Glomerular endothelial cell (primary cell): Measurements from ENCODE around the gene IMP4. TPM values are rescaled to one million over a fixed set of nuclear protein-coding genes. Genes with fewer than 3 reads are reported as not detected.

Experiments
- DNase-seq: peaks from one replicate; pipeline ENCODE4 v3.0.0-alpha.2; 2011; ENCODE audit warnings: low read depth, low spot score; ENCODE audit errors: extremely low read depth
- total RNA-seq: library from RNA; depleted of rRNA; stranded (reverse); fragments of >200 nt; gene quantifications from 2 replicates; pipeline ENCODE4 v1.2.3, GENCODE V29; 2015

Gene IMP4
- total RNA-seq, 1 donor from 2014 or later = 80.6 TPM

DNA sequence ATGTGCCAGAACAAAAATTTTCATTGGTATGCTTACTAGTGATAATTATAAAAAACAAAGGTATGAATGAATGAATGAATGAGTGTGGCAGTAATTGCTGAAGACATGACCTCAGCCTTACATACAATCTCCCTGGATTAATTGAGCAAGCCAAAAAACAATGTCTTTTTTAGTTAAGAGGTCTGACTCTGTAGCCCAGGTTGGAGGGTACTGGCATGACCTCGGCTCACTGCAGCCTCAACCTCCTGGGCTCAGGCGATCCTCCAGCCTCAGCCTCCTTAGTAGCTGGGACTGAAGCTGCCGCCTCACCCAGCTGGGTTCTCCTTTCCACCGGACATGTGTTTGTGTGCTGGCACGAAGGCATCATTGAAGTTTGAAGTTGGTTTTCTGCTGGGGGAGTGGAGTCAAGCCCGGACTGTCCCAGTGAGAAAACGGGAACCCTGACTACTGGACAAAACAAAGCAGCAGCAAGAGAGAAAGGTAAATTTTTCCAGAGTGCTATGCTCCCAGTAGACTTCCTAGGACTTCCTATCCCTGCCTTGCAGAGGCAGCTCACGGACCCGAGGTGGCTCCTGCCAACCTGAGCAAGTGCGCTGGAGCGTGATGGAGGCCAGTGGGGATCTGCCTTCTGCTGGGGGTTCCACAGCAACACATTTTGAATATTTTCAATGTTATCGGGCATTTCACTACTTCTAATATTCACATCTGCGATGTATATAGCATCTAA lies 6.4 kb upstream of the IMP4 start:
- DNase-seq = no peak

DNA sequence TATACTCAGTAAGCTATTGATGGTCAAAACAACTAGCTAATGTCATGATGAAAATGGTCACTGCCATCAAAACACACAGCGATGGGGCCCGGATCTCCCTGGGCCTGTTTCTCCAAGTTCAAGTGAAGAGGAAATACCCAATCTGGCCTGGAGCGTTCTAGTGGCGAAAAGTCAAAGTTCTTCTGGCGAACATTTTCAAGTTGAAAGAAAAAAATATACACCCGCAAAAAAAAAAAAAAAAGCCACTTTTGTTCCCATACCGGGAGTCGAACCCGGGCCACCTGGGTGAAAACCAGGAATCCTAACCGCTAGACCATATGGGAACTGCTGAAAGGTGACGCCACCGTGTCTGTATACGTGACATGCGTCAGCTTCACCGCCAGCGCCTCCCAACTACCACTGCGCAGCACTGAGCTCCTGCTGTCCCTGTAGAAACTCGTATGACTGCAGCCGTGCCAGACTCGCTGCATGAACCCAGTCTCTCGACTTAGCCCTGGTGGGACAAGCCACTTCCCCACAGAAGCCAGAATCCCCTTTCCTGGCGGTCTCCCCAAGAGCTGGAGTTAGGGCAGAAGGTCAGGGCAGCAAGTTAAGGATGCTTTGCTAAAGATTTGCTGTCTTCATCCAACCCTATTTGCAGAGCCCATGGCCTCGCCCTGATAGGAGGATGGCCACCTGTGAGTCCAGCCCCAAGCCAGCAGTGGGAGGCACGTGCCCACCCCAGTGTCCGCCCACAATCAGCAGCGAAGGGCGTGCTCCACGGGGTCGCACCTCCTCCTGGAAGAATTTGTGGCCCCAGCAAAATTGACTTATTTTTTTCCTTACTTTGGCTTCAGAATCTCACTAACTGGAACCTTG lies 5.6 kb upstream of the IMP4 start:
- no peak for DNase-seq

DNA sequence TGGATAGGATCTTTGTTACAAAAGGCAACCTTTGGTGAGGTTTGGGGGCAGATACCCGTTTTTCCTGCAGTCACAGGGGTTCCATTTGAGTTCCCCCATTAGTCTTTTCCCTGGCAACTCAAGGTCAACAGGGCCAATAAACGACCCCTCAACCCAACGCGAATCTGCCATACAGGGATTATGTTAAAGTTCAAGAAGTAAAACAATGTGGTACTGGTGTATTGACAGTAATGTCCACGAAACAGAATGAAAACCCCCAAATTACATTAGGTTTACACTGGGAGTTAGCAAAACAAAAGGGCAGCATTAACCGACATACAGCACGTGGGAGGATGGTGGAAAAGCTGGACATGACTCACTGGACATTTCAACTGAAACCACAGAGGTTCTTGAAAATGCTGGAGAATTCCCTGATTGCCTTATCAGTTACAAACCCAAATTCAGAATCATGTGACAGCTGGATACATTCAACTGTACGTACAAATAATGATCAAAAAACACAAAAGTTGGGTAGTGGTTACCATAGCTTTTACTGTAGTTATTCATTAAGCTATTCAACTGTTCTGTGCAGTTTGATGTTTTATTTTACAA lies 4.9 kb upstream of the IMP4 start:
- no peak for DNase-seq

DNA sequence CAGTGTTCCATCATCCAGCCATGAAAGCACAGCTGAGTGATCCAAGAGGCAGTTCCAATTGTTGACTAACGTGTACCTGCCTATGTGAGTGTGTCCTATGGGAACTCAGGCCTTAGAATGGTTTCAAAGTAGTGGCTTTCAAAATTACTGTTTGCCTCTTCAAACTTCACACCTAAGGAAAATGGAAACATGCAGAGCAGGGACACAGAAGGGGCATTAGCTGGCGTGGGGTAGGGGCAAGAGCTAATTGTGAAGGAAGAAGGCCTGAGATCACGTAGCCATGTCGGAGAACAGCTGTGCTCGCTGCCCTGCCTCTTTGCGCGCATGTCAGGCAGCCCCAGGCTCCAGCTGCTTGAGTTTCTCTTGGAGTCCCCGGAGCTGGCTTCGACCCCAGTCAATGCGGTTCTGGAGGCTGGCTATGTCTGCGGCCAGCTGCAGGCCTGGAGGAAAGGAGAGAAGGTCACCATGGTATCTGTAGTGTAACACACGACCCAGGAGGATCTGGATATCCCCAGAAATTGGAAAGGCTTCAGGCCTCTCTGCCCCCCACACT lies 3.8 kb upstream of the IMP4 start:
- no peak for DNase-seq

DNA sequence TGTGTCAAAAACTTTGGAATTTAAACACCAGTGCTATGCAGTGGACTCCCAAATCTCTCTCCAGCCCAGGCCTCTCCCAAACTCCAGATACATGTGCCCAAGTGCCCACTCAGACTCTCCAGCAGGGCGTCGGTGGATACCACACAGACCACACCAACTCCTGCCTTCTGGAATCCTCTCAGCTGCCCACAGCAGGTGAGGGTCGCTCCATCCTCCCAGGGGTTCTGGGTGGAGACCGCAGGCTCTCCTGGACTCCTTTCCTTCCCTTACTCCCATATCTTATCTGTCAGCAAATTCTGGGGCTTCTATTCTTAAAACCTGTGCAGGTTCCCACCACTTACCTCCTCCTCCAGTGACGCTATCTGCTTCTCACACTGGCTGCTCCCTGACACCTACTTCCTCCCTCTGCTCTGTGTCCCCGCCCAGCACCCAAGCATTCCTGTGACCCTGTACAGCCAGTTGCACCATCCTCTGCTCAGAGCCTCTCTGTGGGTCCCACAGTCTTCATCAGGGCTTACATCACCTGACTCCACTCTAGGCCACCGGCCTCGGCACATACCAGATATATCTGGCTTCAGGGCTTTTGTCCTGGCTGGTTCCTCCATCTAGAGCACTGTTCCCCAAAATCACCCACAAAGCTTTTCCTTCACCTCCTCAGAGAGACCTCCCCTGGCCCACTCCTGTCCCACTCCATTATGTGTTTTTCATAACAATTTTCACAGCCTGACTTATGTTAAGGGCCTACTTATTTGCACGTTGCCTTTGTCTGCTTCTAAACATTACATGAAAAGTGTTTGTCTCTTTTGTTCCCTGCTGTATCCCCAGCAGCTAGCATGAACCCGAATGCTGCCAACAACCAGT lies 2.6 kb upstream of the IMP4 start:
- no peak for DNase-seq

DNA sequence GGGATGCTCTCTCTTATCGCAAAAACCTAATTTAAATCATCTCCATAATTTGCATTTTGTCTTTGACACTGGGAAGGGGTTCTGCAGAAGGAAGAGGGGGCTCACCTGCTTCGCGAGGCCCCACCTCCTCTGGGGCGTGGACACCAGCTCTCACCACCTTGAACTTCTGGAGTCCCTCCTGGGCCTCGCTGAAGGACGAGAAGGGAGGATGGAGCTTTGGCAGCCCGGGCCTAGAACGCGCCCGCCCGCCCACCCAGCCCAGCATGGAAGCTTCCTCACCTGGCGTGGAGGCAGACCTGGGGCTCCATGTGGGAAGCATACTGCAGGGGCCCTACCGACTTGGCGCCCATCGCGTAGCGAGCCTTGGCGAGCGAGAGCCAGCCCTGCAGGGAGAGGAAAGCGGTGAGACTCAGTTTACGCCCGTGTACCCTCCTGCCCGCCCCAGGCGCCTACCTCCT lies 1.1 kb upstream of the IMP4 start:
- DNase-seq = no peak

DNA sequence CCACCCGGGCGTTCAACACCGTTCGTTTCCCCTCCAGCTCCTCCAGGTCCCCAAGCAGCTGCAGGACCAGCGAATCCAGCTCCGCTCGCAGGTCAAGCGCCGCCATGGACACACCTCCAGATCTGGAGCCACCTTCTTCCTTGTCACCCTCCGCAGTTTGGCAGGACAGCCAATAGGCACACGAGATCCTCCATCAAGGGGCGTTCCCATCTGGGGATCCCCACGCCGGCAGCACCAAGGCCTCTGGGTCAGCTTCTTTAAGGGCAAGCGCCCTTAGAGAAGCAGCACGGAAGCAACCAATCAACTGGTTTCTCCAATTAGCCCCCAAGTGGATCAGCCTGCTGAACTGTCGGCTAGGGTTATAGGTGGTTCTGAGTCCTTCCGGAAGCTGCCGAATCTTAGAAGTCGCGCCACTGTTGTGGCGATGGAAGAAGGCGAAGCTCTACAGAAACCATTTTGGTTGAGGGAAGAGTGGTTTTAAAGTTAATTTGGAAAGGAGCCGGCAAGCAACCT lies 621 bp upstream of the IMP4 start:
- peak; percentile 80 for DNase-seq

DNA sequence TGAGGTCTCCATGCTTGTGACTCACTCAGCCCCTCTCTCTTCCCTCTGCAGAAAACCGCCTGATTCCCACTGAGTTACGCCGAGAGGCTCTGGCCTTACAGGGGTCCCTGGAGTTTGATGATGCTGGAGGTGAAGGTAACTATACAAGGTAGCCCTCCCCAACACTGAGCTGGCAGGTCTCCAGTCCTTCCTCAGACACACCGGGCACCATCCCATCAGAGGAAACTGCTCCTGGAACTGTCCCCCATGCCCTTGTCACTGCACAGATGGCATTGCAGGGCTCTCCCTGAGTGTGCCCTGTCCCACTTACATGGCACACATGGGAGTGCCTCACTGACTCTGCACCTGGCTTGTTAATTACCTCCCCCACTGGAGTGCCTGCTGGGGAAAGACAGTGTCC lies 1.9 kb downstream of the IMP4 start:
- DNase-seq = no peak

DNA sequence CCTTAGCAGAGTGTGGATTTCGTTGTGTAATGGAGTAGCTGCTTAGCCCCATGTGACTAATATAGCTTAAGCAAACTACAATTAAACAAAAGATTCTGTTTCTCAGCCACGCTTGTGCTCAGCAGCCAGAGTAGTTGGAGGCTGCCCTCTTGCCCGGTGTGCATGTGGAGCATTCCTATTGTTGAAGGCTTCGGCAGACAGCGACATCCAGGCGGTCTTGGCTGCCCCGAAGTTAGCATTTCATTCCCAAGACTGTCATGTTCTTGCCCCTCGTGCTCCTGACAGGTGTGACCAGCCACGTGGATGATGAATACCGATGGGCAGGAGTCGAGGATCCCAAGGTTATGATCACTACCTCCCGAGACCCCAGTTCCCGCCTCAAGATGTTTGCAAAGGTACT lies 2.4 kb downstream of the IMP4 start:
- DNase-seq = no peak

DNA sequence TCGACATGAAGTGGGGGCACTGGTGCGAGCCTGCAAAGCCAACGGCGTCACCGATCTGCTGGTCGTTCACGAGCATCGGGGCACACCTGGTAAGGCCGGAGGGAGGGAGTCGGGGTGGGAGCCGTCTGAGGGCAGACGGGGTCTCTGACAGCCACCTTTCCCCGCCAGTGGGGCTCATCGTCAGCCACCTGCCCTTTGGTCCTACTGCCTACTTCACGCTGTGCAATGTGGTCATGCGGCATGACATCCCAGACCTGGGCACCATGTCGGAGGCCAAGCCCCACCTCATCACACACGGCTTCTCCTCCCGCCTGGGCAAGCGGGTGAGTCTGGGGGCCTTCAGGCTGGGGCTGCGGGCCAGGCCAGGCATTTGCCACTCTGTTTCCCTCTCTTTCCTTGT lies 2.9 kb downstream of the IMP4 start:
- DNase-seq = no peak

DNA sequence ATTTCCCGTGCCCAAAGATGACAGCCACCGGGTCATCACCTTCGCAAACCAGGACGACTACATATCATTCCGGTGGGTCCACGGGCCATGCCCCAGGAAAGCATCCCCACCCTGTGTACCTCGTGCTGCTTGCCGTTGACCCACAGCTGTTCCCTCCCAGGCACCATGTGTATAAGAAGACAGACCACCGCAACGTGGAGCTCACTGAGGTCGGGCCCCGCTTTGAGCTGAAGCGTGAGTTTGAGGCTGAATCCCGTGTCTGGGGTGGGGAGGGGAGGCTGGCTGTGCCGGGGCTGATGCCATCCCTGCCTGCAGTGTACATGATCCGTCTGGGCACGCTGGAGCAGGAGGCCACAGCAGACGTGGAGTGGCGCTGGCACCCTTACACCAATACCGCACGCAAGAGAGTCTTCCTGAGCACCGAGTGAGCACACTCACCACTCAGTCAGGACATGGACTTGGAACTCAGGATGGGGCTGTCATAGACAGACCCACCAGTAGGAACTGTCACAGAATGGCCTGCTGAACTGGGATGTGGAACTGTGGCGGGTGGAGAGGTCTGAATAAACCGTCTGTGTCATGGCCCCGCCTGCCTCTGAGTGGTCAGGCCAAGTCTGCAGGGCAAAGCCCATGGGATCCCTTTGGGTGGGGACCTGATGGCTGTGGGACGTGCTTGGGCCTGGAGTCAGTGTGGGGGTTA lies 3.5 kb downstream of the IMP4 start:
- no peak for DNase-seq

DNA sequence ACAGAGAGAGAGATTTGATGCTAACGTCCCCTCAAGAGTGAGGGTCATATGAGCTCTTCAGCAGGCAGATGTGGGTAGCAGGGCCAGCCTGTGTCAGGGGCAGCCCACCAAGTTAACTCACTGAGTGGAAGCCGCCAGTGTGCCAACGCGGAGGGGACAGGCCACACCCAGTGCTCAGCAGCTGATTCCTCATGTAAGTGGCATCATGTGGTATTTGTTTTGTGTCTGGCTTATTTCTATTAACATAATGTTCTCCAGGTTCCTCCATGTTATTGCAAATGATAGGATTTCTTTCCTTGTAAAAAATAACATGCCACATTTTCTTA lies 4.0 kb downstream of the IMP4 start:
- no peak for DNase-seq

DNA sequence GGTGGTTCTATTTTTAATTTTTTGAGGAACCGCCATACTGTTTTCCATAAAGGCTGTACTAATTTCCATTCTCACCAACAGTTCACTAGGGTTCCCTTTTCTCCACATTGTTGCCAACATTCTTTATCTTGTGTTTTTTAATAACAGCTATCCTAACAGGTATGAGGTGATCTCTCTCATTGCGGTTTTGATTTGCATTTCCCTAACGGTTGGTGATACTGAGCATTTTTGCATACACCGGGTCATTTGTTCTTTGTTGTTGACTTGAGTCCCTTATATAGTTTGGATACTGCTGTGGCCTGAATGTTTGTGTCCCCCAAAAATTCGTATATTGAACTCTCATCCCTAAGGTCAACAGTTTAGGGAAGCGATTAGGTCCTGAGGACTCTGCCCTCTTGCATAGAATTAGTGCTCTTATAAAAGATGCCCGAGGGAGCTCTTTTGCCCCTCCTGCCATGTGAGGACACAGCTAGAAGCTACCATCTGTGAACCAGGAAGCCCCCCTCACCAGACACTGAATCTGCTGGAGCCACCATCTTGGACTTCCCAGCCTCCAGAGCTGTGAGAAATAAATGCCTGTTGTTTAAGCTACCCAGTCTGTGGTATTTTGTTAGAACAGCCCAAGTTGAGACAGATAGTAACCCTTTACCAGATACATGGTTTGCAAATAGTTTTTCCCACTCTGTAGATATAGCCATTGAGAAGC lies 4.7 kb downstream of the IMP4 start:
- no peak for DNase-seq

DNA sequence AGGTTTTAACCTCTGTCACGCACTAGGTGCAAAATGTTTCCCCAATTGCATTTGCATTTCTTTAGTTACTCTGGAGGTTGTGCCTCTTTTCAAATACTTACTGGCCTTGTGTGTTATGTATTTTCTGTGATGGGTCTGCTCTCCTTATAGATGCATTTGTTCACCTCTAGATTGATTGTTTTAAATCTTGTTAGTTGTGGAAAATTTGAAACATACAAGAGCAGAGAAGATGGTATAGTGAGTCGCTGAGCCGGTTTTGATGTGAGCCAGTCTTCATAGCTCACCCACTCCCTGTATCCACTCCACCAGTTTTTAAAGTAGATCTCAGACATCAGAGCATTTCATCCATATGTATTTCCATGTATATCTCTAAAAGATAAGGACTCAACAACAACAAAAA lies 6.5 kb downstream of the IMP4 start:
- DNase-seq = no peak

DNA sequence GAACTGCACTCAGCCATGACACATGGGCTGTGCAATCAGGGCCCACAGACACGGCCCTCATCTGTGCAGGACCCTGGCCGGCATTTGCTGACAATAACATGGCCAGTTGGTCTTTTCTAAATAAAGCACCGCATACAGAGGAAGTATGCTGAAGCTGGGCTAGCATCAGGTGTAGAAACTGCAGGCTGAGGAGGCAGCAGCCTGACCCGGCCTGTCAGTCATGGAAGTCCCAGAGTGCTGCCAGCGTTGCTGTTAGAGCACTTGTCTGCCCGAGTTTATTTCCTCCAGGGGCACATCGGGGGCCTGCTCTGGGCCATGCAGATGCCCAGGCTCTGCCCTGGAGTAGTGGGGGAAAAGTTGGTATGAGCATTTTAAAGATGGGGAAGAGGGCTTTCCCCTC lies 9.0 kb downstream of the IMP4 start:
- DNase-seq = no peak

DNA sequence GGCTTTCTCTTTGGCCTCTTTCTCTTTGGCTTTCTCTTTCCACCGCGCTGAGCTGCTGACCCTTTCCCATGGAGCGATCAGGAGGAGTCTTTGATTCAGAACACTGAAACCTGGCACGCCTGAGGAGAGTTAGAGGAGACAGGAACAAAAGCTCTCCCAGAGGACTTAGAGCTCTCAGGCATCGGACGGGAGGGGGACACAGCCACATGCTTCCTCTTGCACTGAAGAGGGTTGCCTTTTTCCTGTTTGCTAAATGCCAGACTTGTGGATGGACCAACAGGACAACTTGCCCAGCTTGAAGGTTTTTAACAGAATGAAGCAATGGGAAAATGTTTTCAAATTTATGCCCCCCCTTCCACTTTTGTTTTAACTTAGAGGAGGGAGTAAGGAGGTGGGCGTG lies 9.5 kb downstream of the IMP4 start:
- DNase-seq = no peak

DNA sequence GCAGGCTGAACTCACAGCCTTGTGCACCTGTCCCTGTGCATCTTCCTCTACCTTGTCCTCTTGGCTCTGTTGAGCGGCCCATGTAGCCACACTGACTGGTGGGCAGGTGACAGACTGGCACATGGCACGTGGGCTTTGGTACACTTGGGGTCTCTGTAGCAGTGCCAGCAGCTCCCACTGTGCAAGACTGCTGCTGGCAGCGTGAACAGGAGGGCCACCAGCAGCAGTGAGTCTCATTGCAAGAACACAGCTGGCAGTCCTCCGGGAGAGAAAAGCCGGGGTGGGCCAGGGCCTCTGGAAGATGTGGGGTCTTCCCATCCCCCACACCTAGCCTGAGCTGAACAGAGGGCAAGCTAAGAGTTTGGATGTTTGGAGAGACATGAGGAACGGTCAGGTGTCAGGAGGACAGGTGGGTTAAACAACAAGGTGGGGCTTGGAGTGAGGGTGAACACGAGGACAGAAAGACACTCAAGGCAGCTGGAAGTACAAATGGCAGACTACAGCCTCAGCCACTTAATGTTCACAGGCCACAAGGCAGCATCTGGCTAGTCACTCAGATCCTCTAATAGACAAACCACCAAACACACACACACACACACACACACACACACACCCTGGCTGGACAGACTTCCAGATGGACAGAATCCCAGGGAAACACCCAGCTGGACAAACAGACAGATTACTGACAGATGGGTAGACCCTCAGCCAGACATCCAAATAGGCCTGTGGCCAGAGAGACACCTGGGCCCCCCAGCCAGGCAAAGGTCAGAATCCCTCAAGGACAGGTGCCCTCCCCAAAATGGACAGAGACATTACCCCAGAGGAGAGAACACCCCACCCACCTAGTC lies 10.8 kb downstream of the IMP4 start:
- DNase-seq = no peak

DNA sequence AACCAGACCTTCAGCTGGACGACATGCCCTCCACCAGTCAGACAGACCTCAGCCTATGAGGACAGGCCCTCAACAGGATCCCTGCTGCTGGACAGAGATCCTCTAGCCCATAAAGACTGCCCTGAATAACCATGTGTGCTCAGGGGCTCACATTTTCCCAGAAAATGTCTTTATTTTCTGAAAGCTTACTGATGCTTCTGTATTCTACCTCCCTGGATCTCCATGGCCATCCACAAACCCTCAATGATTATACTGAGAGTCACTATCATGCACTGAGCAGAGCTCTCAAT lies 11.4 kb downstream of the IMP4 start:
- DNase-seq = no peak

DNA sequence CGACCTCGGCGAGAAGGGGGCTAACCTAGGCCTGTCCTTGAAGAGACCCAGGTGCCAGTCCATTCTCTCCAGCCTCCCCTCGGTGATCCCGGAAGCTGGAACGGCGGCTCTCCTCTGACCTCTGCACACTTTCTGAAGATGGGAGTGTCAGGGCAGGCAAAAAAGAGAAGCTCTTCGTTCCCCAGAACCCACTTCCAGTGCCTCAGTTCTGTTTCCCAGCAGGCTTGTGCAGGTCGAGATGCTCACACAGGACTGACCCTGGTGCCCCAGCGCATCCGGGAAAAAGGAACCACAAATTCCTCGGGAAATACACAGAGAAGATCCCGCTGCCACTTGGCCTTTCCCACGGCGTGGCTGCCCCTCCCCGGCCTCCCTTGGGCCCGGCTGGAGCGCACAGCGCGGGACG lies 12.5 kb downstream of the IMP4 start:
- DNase-seq = no peak
